HL-60 (cell line): Measurements from ENCODE around the gene WDFY4.

Experiments
- POLR2AphosphoS5 ChIP-seq: IDR thresholded peaks from 2 replicates; pipeline ENCODE4 v1.6.1; 2012; ENCODE audit warnings: low read depth
- SPI1 ChIP-seq: IDR thresholded peaks from 2 replicates; pipeline ENCODE4 v1.6.1; 2012; ENCODE audit warnings: low read depth, mild to moderate bottlenecking, borderline replicate concordance
- TF ChIP-seq, protein P1 (sequence below): IDR thresholded peaks from one replicate; pipeline ENCODE4 v1.5.1; 2011; ENCODE audit warnings: low read length, control low read depth, inconsistent platforms; ENCODE audit not compliant: insufficient read depth
- TF ChIP-seq, protein P2 (sequence below): IDR thresholded peaks from 2 replicates; pipeline ENCODE4 v1.6.1; 2012; ENCODE audit warnings: low read depth; ENCODE audit not compliant: insufficient replicate concordance

- TF ChIP-seq POLR2AphosphoS5, result no peak
- TF ChIP-seq, protein P1, sequence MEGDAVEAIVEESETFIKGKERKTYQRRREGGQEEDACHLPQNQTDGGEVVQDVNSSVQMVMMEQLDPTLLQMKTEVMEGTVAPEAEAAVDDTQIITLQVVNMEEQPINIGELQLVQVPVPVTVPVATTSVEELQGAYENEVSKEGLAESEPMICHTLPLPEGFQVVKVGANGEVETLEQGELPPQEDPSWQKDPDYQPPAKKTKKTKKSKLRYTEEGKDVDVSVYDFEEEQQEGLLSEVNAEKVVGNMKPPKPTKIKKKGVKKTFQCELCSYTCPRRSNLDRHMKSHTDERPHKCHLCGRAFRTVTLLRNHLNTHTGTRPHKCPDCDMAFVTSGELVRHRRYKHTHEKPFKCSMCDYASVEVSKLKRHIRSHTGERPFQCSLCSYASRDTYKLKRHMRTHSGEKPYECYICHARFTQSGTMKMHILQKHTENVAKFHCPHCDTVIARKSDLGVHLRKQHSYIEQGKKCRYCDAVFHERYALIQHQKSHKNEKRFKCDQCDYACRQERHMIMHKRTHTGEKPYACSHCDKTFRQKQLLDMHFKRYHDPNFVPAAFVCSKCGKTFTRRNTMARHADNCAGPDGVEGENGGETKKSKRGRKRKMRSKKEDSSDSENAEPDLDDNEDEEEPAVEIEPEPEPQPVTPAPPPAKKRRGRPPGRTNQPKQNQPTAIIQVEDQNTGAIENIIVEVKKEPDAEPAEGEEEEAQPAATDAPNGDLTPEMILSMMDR, result no peak
- TF ChIP-seq, protein P2, sequence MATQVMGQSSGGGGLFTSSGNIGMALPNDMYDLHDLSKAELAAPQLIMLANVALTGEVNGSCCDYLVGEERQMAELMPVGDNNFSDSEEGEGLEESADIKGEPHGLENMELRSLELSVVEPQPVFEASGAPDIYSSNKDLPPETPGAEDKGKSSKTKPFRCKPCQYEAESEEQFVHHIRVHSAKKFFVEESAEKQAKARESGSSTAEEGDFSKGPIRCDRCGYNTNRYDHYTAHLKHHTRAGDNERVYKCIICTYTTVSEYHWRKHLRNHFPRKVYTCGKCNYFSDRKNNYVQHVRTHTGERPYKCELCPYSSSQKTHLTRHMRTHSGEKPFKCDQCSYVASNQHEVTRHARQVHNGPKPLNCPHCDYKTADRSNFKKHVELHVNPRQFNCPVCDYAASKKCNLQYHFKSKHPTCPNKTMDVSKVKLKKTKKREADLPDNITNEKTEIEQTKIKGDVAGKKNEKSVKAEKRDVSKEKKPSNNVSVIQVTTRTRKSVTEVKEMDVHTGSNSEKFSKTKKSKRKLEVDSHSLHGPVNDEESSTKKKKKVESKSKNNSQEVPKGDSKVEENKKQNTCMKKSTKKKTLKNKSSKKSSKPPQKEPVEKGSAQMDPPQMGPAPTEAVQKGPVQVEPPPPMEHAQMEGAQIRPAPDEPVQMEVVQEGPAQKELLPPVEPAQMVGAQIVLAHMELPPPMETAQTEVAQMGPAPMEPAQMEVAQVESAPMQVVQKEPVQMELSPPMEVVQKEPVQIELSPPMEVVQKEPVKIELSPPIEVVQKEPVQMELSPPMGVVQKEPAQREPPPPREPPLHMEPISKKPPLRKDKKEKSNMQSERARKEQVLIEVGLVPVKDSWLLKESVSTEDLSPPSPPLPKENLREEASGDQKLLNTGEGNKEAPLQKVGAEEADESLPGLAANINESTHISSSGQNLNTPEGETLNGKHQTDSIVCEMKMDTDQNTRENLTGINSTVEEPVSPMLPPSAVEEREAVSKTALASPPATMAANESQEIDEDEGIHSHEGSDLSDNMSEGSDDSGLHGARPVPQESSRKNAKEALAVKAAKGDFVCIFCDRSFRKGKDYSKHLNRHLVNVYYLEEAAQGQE, result no peak
- no peak for TF ChIP-seq SPI1
These were observed 31.7 kb downstream of the WDFY4 start for GRCh38 chr10:48716416-48716815.
